H9 (cell line): Measurements from ENCODE around the gene PIP5K1C. TPM values are rescaled to one million over a fixed set of nuclear protein-coding genes. Genes with fewer than 3 reads are reported as not detected.

Experiments used
- DNase-seq: peaks from one replicate; pipeline ENCODE4 v3.0.0-alpha.2; 2017
- H2AFZ ChIP-seq: one replicate; pipeline ENCODE4 v1.6.1; 2013; ENCODE audit warnings: mild to moderate bottlenecking, low read length, control low read depth, moderate library complexity
- H2AK5ac ChIP-seq: 2 replicates; pipeline ENCODE4 v1.6.1; 2013; ENCODE audit warnings: low read length, control low read depth, mixed read lengths; ENCODE audit not compliant: insufficient read length
- H2BK120ac ChIP-seq: one replicate; pipeline ENCODE4 v1.6.1; 2013; ENCODE audit warnings: low read depth, mild to moderate bottlenecking, low read length, control low read depth, inconsistent platforms; ENCODE audit not compliant: poor library complexity, severe bottlenecking
- H2BK12ac ChIP-seq: 2 replicates; pipeline ENCODE4 v1.6.1; 2013; ENCODE audit warnings: low read length, control low read depth, mixed read lengths, low read depth; ENCODE audit not compliant: insufficient read length
- H2BK15ac ChIP-seq: 2 replicates; pipeline ENCODE4 v1.6.1; 2013; ENCODE audit warnings: low read depth, low read length, control low read depth
- H2BK20ac ChIP-seq: one replicate; pipeline ENCODE4 v1.6.1; 2013; ENCODE audit warnings: low read depth, mild to moderate bottlenecking, low read length, control low read depth, inconsistent platforms; ENCODE audit not compliant: poor library complexity, severe bottlenecking
- H2BK5ac ChIP-seq: 2 replicates; pipeline ENCODE4 v1.6.1; 2013; ENCODE audit warnings: low read length, control low read depth, mixed read lengths; ENCODE audit not compliant: insufficient read length
- H3K14ac ChIP-seq: 2 replicates; pipeline ENCODE4 v1.6.1; 2013; ENCODE audit warnings: low read length, control low read depth; ENCODE audit not compliant: insufficient read depth
- H3K18ac ChIP-seq: 2 replicates; pipeline ENCODE4 v1.6.1; 2013; ENCODE audit warnings: low read depth, mild to moderate bottlenecking, mixed read lengths, low read length, control low read depth; ENCODE audit not compliant: insufficient read length
- H3K23ac ChIP-seq: 2 replicates; pipeline ENCODE4 v1.6.1; 2013; ENCODE audit warnings: low read length, control low read depth, mixed read lengths, low read depth; ENCODE audit not compliant: insufficient read length
- H3K23me2 ChIP-seq: 2 replicates; pipeline ENCODE4 v1.6.1; 2013; ENCODE audit warnings: low read depth, mild to moderate bottlenecking, mixed read lengths, low read length, control low read depth; ENCODE audit not compliant: insufficient read length, poor library complexity, severe bottlenecking
- H3K27ac ChIP-seq: 2 replicates; pipeline ENCODE4 v1.5.1; 2013; ENCODE audit warnings: low read length, control low read depth, mixed read lengths, low read depth; ENCODE audit not compliant: insufficient read length
- H3K27me3 ChIP-seq: 2 replicates; pipeline ENCODE4 v1.6.1; 2013; ENCODE audit warnings: low read length, control low read depth, inconsistent platforms; ENCODE audit not compliant: insufficient read depth
- H3K4ac ChIP-seq: 2 replicates; pipeline ENCODE4 v1.6.1; 2013; ENCODE audit warnings: low read depth, mild to moderate bottlenecking, control low read depth, inconsistent platforms, low read length, moderate library complexity
- H3K4me1 ChIP-seq: 2 replicates; pipeline ENCODE4 v1.6.1; 2013; ENCODE audit warnings: low read length, control low read depth, inconsistent platforms; ENCODE audit not compliant: insufficient read depth
- H3K4me2 ChIP-seq: 2 replicates; pipeline ENCODE4 v1.6.1; 2013; ENCODE audit warnings: low read length, control low read depth, mixed read lengths; ENCODE audit not compliant: insufficient read length, insufficient read depth
- H3K56ac ChIP-seq: 2 replicates; pipeline ENCODE4 v1.6.1; 2013; ENCODE audit warnings: low read depth, mild to moderate bottlenecking, mixed read lengths, low read length, control low read depth; ENCODE audit not compliant: insufficient read length
- H3K79me1 ChIP-seq: 2 replicates; pipeline ENCODE4 v1.6.1; 2013; ENCODE audit warnings: low read depth, mild to moderate bottlenecking, moderate library complexity, low read length, control low read depth, inconsistent platforms; ENCODE audit not compliant: insufficient read depth, poor library complexity, severe bottlenecking
- H3K79me2 ChIP-seq: 2 replicates; pipeline ENCODE4 v1.6.1; 2013; ENCODE audit warnings: low read length, control low read depth, inconsistent platforms; ENCODE audit not compliant: insufficient read depth
- H3K9ac ChIP-seq: 2 replicates; pipeline ENCODE4 v1.6.1; 2013; ENCODE audit warnings: low read length, control low read depth, mixed read lengths; ENCODE audit not compliant: insufficient read length; ENCODE audit errors: extremely low read depth
- H3K9me3 ChIP-seq: one replicate; pipeline ENCODE4 v1.6.1; 2013; ENCODE audit warnings: low read depth, low read length, inconsistent platforms; ENCODE audit not compliant: control insufficient read depth
- H3T11ph ChIP-seq: one replicate; pipeline ENCODE4 v1.6.1; 2013; ENCODE audit warnings: mild to moderate bottlenecking, low read length, control low read depth, inconsistent platforms
- H4K20me1 ChIP-seq: one replicate; pipeline ENCODE4 v1.6.1; 2013; ENCODE audit not compliant: control insufficient read depth, insufficient read length, insufficient read depth
- H4K5ac ChIP-seq: 2 replicates; pipeline ENCODE4 v1.6.1; 2013; ENCODE audit warnings: low read depth, mild to moderate bottlenecking, mixed read lengths, low read length, control low read depth; ENCODE audit not compliant: insufficient read length
- H4K8ac ChIP-seq: replicated peaks from 2 replicates; pipeline ENCODE4 v1.6.1; 2013; ENCODE audit warnings: low read length, control low read depth, mixed read lengths, low read depth; ENCODE audit not compliant: insufficient read length
- H4K91ac ChIP-seq: 2 replicates; pipeline ENCODE4 v1.6.1; 2013; ENCODE audit warnings: low read depth, mild to moderate bottlenecking, moderate library complexity, mixed read lengths, low read length, control low read depth; ENCODE audit not compliant: insufficient read length
- H3K27ac Mint-ChIP-seq, 3 experiments: 2 replicates in 2 of 3; 3 replicates in 1 of 3; pipeline ENCODE4 v1.8.0; 2020 to 2021; ENCODE audit warnings: mixed read lengths in 3 of 3, mild to moderate bottlenecking in 1 of 3, moderate library complexity in 1 of 3
- H3K27me3 Mint-ChIP-seq: 2 replicates; pipeline ENCODE4 v1.8.0; 2021; ENCODE audit warnings: low read depth, mild to moderate bottlenecking, moderate library complexity, mixed read lengths
- H3K36me3 Mint-ChIP-seq, 3 experiments: 2 replicates in 2 of 3; 3 replicates in 1 of 3; pipeline ENCODE4 v1.8.0; 2020 to 2021; ENCODE audit warnings: low read depth in 3 of 3, mixed read lengths in 3 of 3; ENCODE audit not compliant: insufficient read depth in 1 of 3
- H3K4me1 Mint-ChIP-seq, 2 experiments: 2 replicates each; pipeline ENCODE4 v1.8.0; 2020; ENCODE audit warnings: mixed read lengths in 2 of 2
- H3K4me3 Mint-ChIP-seq, 2 experiments: 2 replicates in 1 of 2; 3 replicates in 1 of 2; pipeline ENCODE4 v1.8.0; 2020 to 2021; ENCODE audit warnings: mild to moderate bottlenecking in 2 of 2, mixed read lengths in 2 of 2, moderate library complexity in 1 of 2
- H3K9me3 Mint-ChIP-seq, 2 experiments: 2 replicates in 1 of 2; 3 replicates in 1 of 2; pipeline ENCODE4 v1.8.0; 2020; ENCODE audit warnings: mild to moderate bottlenecking in 2 of 2, mixed read lengths in 2 of 2, moderate library complexity in 1 of 2
- WGBS: extraction: QIAGEN DNeasy Blood & Tissue Kit; methylation state at CpG from one replicate; pipeline ENCODE4 v1.1.7; 2013; ENCODE audit warnings: missing lambda C conversion rate, low lambda C conversion rate, mixed read lengths; ENCODE audit not compliant: insufficient read length; ENCODE audit errors: extremely low coverage; 5-methylcytosine and 5-hydroxymethylcytosine counted together
- total RNA-seq: library from RNA; stranded (reverse); gene quantifications from 2 replicates; pipeline ENCODE4 v1.2.1, GENCODE V29; 2021
- TF ChIP-seq, protein P1 (sequence below): fragments of 200-600 bp; sonication (generic); conservative IDR thresholded peaks from 3 replicates; pipeline ENCODE4 v1.8.0; 2021; ENCODE audit warnings: antibody characterized with exemption, mild to moderate bottlenecking

Gene PIP5K1C
- total RNA-seq, 1 experiment from 2014 or later: 41.7 TPM

DNA sequence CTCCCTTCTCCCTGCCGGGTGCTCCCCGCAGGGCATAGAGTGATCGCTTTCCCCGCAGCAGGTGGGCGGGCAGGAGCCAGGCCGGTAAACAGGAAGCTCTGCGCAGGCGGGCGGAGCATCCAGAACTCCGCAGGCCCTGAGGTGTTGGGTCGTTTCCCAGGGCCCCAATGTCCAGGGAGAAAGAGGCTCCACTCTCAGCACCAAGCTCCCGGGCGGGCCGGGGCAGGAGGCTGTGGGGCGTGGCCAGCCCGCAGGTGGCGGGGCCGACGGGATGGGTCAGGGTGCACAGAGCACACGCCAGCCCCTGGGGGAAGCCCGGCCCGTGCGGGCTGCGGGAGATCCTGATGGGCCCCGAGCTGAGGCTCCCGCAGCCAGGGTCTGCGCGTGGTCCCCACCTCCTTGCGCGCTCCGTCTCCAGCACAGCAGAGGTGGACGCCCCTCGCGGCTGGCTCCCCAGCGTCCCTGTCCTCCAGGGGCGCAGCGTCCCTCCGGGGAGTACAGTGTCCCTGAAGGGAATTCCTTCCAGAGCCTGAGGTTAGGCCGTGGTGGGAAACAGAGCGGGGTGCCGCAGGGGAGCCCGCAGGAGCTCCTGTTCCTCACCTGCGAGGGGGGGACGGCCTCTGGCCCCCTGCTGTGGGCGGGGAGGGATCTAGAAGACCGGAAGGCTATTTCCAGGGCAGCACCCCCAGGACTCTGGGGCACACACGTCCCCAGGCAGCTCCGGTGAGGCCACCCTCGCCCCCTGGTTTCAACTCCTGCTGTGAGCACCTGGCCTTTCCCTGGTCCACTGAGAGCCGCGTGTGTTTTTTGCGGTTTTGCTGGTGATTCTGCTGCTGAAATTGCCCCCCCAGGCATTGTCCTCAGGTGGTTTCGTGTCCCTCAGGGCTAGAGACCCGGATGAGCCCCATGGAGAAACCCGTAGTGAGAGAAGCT, 12.2 kb downstream of the PIP5K1C start:
- H2BK120ac ChIP-seq: no peak overlapping the region
- TF ChIP-seq, protein P1, sequence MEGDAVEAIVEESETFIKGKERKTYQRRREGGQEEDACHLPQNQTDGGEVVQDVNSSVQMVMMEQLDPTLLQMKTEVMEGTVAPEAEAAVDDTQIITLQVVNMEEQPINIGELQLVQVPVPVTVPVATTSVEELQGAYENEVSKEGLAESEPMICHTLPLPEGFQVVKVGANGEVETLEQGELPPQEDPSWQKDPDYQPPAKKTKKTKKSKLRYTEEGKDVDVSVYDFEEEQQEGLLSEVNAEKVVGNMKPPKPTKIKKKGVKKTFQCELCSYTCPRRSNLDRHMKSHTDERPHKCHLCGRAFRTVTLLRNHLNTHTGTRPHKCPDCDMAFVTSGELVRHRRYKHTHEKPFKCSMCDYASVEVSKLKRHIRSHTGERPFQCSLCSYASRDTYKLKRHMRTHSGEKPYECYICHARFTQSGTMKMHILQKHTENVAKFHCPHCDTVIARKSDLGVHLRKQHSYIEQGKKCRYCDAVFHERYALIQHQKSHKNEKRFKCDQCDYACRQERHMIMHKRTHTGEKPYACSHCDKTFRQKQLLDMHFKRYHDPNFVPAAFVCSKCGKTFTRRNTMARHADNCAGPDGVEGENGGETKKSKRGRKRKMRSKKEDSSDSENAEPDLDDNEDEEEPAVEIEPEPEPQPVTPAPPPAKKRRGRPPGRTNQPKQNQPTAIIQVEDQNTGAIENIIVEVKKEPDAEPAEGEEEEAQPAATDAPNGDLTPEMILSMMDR: peak; percentile 15; the same call in 1 of the 3 replicates
- H3K14ac ChIP-seq: peak overlapping the region; percentile 27
- H4K8ac ChIP-seq: peak overlapping the region; percentile 98
- Mint-ChIP-seq H3K4me3 (peak overlapping the region; percentile 51 to 52; a peak in 4 of 5 replicates), H3K9me3 (peaks cover 14% of the 10 kb centered on the region in 2 experiments), H3K36me3 (peaks cover 19 to 32% (median 32%) of the 10 kb centered on the region in 3 experiments), H3K27me3 (no peaks in the 10 kb centered on the region), H3K27ac (peak overlapping the region in 2 of 3 experiments; percentile 86 to 90; a peak in 3 of 7 replicates), H3K4me1 (peaks cover 19 to 23% of the 10 kb centered on the region in 2 experiments)
- H3K79me2 ChIP-seq: peaks cover 3% of the 10 kb centered on the region; the same call in 1 of the 2 replicates
- peak overlapping the region; percentile 29 for H3K4me2 ChIP-seq
- H3K9me3 ChIP-seq: peaks cover 8% of the 10 kb centered on the region
- H3K27ac ChIP-seq: no peak overlapping the region
- H3K27me3 ChIP-seq: no peaks in the 10 kb centered on the region
- no peak overlapping the region for H4K91ac ChIP-seq
- no peak overlapping the region for H3T11ph ChIP-seq
- peaks cover 3% of the 10 kb centered on the region for H4K20me1 ChIP-seq
- peak overlapping the region; percentile 68 for H3K18ac ChIP-seq
- no peak overlapping the region for H2BK5ac ChIP-seq
- no peak overlapping the region for H3K23ac ChIP-seq
- H2BK15ac ChIP-seq: 0 out of 2 replicates have a peak overlapping the region, but pooled peaks have one; percentile 5
- no peak overlapping the region for H4K5ac ChIP-seq
- peaks cover 9% of the 10 kb centered on the region for H3K23me2 ChIP-seq
- H3K56ac ChIP-seq: no peak overlapping the region
- no peaks in the 10 kb centered on the region for H3K79me1 ChIP-seq
- DNase-seq: peak; percentile 71
- no peak overlapping the region for H3K9ac ChIP-seq
- no peak overlapping the region for H2AK5ac ChIP-seq
- no CpG with 5 or more reads among the region's 55 CpGs for WGBS
- no peak overlapping the region for H2BK12ac ChIP-seq
- peaks cover 7% of the 10 kb centered on the region; the same call in 1 of the 2 replicates for H3K4me1 ChIP-seq
- no peak overlapping the region for H2BK20ac ChIP-seq
- H3K4ac ChIP-seq: no peak overlapping the region
- no peak overlapping the region for H2AFZ ChIP-seq
